WTC11 (cell line): ENCODE data around the gene COPS9. TPM values are rescaled to one million over a fixed set of nuclear protein-coding genes. Genes with fewer than 3 reads are reported as not detected.

Experiments used
- ATAC-seq: fragments of 200-7000 bp; cut with Tn5 transposase; 2 replicates; pipeline ENCODE4 v1.10.0; 2021; ENCODE audit warnings: mild to moderate bottlenecking, moderate library complexity
- CTCF ChIA-PET: fragments of 300-600 bp; sonication (Branson Sonifier 250); formaldehyde crosslinking; loops from one replicate; lab custom pipeline; 2021; ENCODE audit warnings: antibody characterized with exemption; lab: Charles Lee
- POLR2A ChIA-PET: fragments of 350-600 bp; sonication (Branson Sonifier 250); formaldehyde crosslinking; loops from one replicate; lab custom pipeline; 2021; ENCODE audit warnings: antibody characterized with exemption; lab: Charles Lee
- DNase-seq: peaks from one replicate; pipeline ENCODE4 v3.0.0; 2021; ENCODE audit warnings: low spot score
- H3K27ac Mint-ChIP-seq: 2 replicates; pipeline ENCODE4 v1.8.0; 2021; ENCODE audit warnings: mixed read lengths
- H3K27me3 Mint-ChIP-seq: 2 replicates; pipeline ENCODE4 v1.8.0; 2021; ENCODE audit warnings: low read depth, mild to moderate bottlenecking, moderate library complexity, mixed read lengths
- H3K36me3 Mint-ChIP-seq: 2 replicates; pipeline ENCODE4 v1.8.0; 2021; ENCODE audit warnings: mixed read lengths
- H3K4me1 Mint-ChIP-seq: 2 replicates; pipeline ENCODE4 v1.8.0; 2022; ENCODE audit warnings: mixed read lengths
- H3K4me3 Mint-ChIP-seq: 2 replicates; pipeline ENCODE4 v1.8.0; 2021; ENCODE audit warnings: mild to moderate bottlenecking, moderate library complexity, mixed read lengths
- H3K9me3 Mint-ChIP-seq: 2 replicates; pipeline ENCODE4 v1.8.0; 2021; ENCODE audit warnings: mixed read lengths
- CREB1 ChIP-seq: sonication (generic); formaldehyde crosslinking; IDR thresholded peaks from 2 replicates; pipeline ENCODE4 v1.8.0; 2023; ENCODE audit warnings: mild to moderate bottlenecking, missing genetic modification reagents
- EMX1 ChIP-seq: fragments of 250-450 bp; sonication (Bioruptor Pico); IDR thresholded peaks from 2 replicates; pipeline ENCODE4 v1.8.0; 2021; ENCODE audit warnings: mild to moderate bottlenecking
- ESRRA ChIP-seq: sonication (generic); formaldehyde crosslinking; IDR thresholded peaks from 2 replicates; pipeline ENCODE4 v1.8.1; 2022; ENCODE audit warnings: mild to moderate bottlenecking, missing genetic modification reagents, borderline replicate concordance
- ETV6 ChIP-seq: sonication (generic); formaldehyde crosslinking; IDR thresholded peaks from 2 replicates; pipeline ENCODE4 v1.8.1; 2022; ENCODE audit warnings: mild to moderate bottlenecking, missing genetic modification reagents
- FOXK1 ChIP-seq: sonication (generic); formaldehyde crosslinking; IDR thresholded peaks from 2 replicates; pipeline ENCODE4 v1.8.0; 2022; ENCODE audit warnings: mild to moderate bottlenecking, moderate library complexity, missing genetic modification reagents
- FOXP1 ChIP-seq: sonication (generic); formaldehyde crosslinking; IDR thresholded peaks from 2 replicates; pipeline ENCODE4 v1.8.0; 2022; ENCODE audit warnings: missing genetic modification reagents, mild to moderate bottlenecking, moderate library complexity, borderline replicate concordance
- GRHL2 ChIP-seq: fragments of 250-450 bp; sonication (Bioruptor Pico); IDR thresholded peaks from 2 replicates; pipeline ENCODE4 v1.8.0; 2022; ENCODE audit warnings: mild to moderate bottlenecking, moderate library complexity; ENCODE audit not compliant: insufficient replicate concordance, severe bottlenecking
- HMGA2 ChIP-seq: fragments of 250-450 bp; sonication (Bioruptor Pico); IDR thresholded peaks from 2 replicates; pipeline ENCODE4 v1.4.0; 2021; ENCODE audit warnings: mild to moderate bottlenecking, moderate library complexity
- JAZF1 ChIP-seq: fragments of 250-450 bp; sonication (Bioruptor Pico); IDR thresholded peaks from 2 replicates; pipeline ENCODE4 v1.9.0; 2021; ENCODE audit warnings: moderate library complexity, mild to moderate bottlenecking, inconsistent platforms
- JUN ChIP-seq: sonication (generic); formaldehyde crosslinking; IDR thresholded peaks from 2 replicates; pipeline ENCODE4 v1.8.0; 2023; ENCODE audit warnings: mild to moderate bottlenecking, missing genetic modification reagents
- KAT7 ChIP-seq: sonication (generic); formaldehyde crosslinking; IDR thresholded peaks from 2 replicates; pipeline ENCODE4 v1.8.1; 2023; ENCODE audit warnings: missing genetic modification reagents, mild to moderate bottlenecking, borderline replicate concordance
- NFATC4 ChIP-seq: fragments of 250-450 bp; sonication (Bioruptor Pico); IDR thresholded peaks from 2 replicates; pipeline ENCODE4 v1.9.0; 2021; ENCODE audit warnings: mild to moderate bottlenecking
- NFE2L1 ChIP-seq: sonication (generic); formaldehyde crosslinking; IDR thresholded peaks from 2 replicates; pipeline ENCODE4 v1.8.1; 2023; ENCODE audit warnings: missing genetic modification reagents
- NR3C1 ChIP-seq: sonication (generic); formaldehyde crosslinking; conservative IDR thresholded peaks from 2 replicates; pipeline ENCODE4 v1.8.1; 2023; ENCODE audit warnings: low read depth, mild to moderate bottlenecking, missing genetic modification reagents
- PRRX2 ChIP-seq: fragments of 250-450 bp; sonication (Bioruptor Pico); IDR thresholded peaks from 2 replicates; pipeline ENCODE4 v1.8.0; 2021; ENCODE audit warnings: mild to moderate bottlenecking
- SMAD4 ChIP-seq: sonication (generic); formaldehyde crosslinking; IDR thresholded peaks from 2 replicates; pipeline ENCODE4 v1.8.0; 2022; ENCODE audit warnings: mild to moderate bottlenecking, missing genetic modification reagents
- TEAD1 ChIP-seq: sonication (generic); formaldehyde crosslinking; IDR thresholded peaks from 2 replicates; pipeline ENCODE4 v1.8.0; 2022; ENCODE audit warnings: mild to moderate bottlenecking, missing genetic modification reagents
- ZBTB21 ChIP-seq: sonication (generic); formaldehyde crosslinking; IDR thresholded peaks from 2 replicates; pipeline ENCODE4 v1.8.1; 2023; ENCODE audit warnings: mild to moderate bottlenecking, missing genetic modification reagents, borderline replicate concordance
- ZNF219 ChIP-seq: sonication (generic); formaldehyde crosslinking; IDR thresholded peaks from 2 replicates; pipeline ENCODE4 v1.8.0; 2023; ENCODE audit warnings: missing genetic modification reagents, mild to moderate bottlenecking, borderline replicate concordance
- ZNF232 ChIP-seq: sonication (generic); formaldehyde crosslinking; IDR thresholded peaks from 2 replicates; pipeline ENCODE4 v1.8.0; 2022; ENCODE audit warnings: mild to moderate bottlenecking, missing genetic modification reagents
- ZNF317 ChIP-seq: sonication (generic); formaldehyde crosslinking; IDR thresholded peaks from 2 replicates; pipeline ENCODE4 v1.8.1; 2023; ENCODE audit warnings: low read depth, mild to moderate bottlenecking, moderate library complexity, missing genetic modification reagents, borderline replicate concordance
- total RNA-seq: library from RNA; stranded (reverse); gene quantifications from 3 replicates; pipeline ENCODE4 v1.2.3, GENCODE V29; 2021
- TF ChIP-seq, protein P1 (sequence below): fragments of 250-450 bp; sonication (Bioruptor Pico); IDR thresholded peaks from 2 replicates; pipeline ENCODE4 v2.1.2; 2022; ENCODE audit warnings: mild to moderate bottlenecking, moderate library complexity
- TF ChIP-seq, protein P2 (sequence below): fragments of 250-450 bp; sonication (Bioruptor Pico); IDR thresholded peaks from 2 replicates; pipeline ENCODE4 v1.9.0; 2021; ENCODE audit warnings: mild to moderate bottlenecking
- TF ChIP-seq, protein P3 (sequence below): sonication (generic); formaldehyde crosslinking; IDR thresholded peaks from 2 replicates; pipeline ENCODE4 v1.8.1; 2022; ENCODE audit warnings: mild to moderate bottlenecking, missing genetic modification reagents, moderate library complexity, borderline replicate concordance
- TF ChIP-seq, protein P4 (sequence below): sonication (generic); formaldehyde crosslinking; IDR thresholded peaks from 2 replicates; pipeline ENCODE4 v1.8.0; 2022; ENCODE audit warnings: mild to moderate bottlenecking, missing genetic modification reagents
- TF ChIP-seq, protein P5 (sequence below): sonication (generic); formaldehyde crosslinking; IDR thresholded peaks from 2 replicates; pipeline ENCODE4 v1.8.0; 2023; ENCODE audit warnings: mild to moderate bottlenecking, missing genetic modification reagents
- TF ChIP-seq, protein P6 (sequence below): sonication (generic); formaldehyde crosslinking; IDR thresholded peaks from 2 replicates; pipeline ENCODE4 v1.8.0; 2022; ENCODE audit warnings: missing genetic modification reagents

Gene COPS9
- total RNA-seq, 1 experiment from 2014 or later = 142 TPM

DNA sequence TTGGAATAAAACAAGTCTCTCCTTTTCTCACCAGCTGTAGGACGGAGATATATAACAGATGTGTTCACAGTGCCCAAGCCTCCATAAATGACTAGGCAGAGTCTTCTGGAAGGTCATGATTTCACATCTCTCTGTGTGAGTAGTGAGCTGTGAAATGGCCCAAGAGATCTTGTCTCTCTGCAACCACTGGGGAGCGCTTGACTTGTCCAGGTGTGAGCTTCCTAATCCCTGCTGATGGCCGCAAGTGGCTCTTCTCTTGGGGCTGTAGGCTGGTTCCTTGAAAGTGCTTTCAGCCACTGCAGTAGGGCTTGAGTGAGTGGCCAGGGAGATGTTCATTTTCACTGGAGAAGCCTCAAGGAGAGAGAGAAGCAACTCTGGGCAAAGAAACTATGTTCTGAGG is 42.5 kb upstream of the COPS9 start (continued):
- TF ChIP-seq, protein P1, sequence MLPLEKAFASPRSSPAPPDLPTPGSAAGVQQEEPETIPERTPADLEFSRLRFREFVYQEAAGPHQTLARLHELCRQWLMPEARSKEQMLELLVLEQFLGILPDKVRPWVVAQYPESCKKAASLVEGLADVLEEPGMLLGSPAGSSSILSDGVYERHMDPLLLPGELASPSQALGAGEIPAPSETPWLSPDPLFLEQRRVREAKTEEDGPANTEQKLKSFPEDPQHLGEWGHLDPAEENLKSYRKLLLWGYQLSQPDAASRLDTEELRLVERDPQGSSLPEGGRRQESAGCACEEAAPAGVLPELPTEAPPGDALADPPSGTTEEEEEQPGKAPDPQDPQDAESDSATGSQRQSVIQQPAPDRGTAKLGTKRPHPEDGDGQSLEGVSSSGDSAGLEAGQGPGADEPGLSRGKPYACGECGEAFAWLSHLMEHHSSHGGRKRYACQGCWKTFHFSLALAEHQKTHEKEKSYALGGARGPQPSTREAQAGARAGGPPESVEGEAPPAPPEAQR = no peak
- TF ChIP-seq EMX1 (no peak), ZNF232 (no peak), ZNF317 (no peak), NR3C1 (CRISPR knock-in tag) (no peak), FOXP1 (CRISPR knock-in tag) (no peak), HMGA2 (CRISPR knock-in tag) (no peak), TEAD1 (CRISPR knock-in tag) (no peak)
- TF ChIP-seq, protein P2, sequence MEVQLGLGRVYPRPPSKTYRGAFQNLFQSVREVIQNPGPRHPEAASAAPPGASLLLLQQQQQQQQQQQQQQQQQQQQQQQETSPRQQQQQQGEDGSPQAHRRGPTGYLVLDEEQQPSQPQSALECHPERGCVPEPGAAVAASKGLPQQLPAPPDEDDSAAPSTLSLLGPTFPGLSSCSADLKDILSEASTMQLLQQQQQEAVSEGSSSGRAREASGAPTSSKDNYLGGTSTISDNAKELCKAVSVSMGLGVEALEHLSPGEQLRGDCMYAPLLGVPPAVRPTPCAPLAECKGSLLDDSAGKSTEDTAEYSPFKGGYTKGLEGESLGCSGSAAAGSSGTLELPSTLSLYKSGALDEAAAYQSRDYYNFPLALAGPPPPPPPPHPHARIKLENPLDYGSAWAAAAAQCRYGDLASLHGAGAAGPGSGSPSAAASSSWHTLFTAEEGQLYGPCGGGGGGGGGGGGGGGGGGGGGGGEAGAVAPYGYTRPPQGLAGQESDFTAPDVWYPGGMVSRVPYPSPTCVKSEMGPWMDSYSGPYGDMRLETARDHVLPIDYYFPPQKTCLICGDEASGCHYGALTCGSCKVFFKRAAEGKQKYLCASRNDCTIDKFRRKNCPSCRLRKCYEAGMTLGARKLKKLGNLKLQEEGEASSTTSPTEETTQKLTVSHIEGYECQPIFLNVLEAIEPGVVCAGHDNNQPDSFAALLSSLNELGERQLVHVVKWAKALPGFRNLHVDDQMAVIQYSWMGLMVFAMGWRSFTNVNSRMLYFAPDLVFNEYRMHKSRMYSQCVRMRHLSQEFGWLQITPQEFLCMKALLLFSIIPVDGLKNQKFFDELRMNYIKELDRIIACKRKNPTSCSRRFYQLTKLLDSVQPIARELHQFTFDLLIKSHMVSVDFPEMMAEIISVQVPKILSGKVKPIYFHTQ (CRISPR knock-in tag) = no peak

DNA sequence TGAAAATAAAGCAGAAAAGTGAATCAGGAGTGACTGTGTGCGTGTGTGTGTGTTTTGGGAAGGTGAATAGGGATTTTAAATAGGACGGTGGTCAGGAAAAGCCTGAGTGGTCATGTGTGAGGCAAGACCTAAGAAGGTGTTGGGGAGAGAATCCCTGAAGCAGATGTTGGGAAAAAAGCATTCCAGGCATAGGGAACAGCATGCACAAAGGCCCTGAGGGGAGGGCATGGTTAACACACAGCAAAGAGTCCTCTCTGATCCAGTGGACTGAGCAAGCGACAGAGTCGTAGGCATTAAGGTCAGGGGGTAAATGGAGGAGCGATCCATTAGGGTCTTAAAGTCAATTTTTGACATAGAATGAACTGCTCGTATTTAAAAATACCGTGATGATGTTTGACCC is 38.4 kb upstream of the COPS9 start:
- DNase-seq = no peak
- Mint-ChIP-seq H3K27me3 (no peaks in the 10 kb centered on the region), H3K4me3 (no peak overlapping the region), H3K4me1 (no peaks in the 10 kb centered on the region), H3K36me3 (no peaks in the 10 kb centered on the region), H3K27ac (no peak overlapping the region), H3K9me3 (peaks cover 13% of the 10 kb centered on the region)
- ATAC-seq = no peak
- POLR2A ChIA-PET = no interaction called here
- TF ChIP-seq FOXK1 (CRISPR knock-in tag) (no peak), JAZF1 (no peak), NR3C1 (CRISPR knock-in tag) (no peak), GRHL2 (CRISPR knock-in tag) (no peak), ZBTB21 (no peak), SMAD4 (no peak), NFE2L1 (CRISPR knock-in tag) (no peak), ZNF219 (no peak), JUN (CRISPR knock-in tag) (no peak), NFATC4 (CRISPR knock-in tag) (no peak), ESRRA (CRISPR knock-in tag) (no peak), KAT7 (CRISPR knock-in tag) (no peak), CREB1 (CRISPR knock-in tag) (no peak), ETV6 (CRISPR knock-in tag) (no peak), PRRX2 (no peak)
- TF ChIP-seq, protein P3, sequence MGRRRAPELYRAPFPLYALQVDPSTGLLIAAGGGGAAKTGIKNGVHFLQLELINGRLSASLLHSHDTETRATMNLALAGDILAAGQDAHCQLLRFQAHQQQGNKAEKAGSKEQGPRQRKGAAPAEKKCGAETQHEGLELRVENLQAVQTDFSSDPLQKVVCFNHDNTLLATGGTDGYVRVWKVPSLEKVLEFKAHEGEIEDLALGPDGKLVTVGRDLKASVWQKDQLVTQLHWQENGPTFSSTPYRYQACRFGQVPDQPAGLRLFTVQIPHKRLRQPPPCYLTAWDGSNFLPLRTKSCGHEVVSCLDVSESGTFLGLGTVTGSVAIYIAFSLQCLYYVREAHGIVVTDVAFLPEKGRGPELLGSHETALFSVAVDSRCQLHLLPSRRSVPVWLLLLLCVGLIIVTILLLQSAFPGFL (CRISPR knock-in tag) = no peak
- TF ChIP-seq, protein P4, sequence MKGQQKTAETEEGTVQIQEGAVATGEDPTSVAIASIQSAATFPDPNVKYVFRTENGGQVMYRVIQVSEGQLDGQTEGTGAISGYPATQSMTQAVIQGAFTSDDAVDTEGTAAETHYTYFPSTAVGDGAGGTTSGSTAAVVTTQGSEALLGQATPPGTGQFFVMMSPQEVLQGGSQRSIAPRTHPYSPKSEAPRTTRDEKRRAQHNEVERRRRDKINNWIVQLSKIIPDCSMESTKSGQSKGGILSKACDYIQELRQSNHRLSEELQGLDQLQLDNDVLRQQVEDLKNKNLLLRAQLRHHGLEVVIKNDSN (CRISPR knock-in tag) = no peak
- TF ChIP-seq, protein P5, sequence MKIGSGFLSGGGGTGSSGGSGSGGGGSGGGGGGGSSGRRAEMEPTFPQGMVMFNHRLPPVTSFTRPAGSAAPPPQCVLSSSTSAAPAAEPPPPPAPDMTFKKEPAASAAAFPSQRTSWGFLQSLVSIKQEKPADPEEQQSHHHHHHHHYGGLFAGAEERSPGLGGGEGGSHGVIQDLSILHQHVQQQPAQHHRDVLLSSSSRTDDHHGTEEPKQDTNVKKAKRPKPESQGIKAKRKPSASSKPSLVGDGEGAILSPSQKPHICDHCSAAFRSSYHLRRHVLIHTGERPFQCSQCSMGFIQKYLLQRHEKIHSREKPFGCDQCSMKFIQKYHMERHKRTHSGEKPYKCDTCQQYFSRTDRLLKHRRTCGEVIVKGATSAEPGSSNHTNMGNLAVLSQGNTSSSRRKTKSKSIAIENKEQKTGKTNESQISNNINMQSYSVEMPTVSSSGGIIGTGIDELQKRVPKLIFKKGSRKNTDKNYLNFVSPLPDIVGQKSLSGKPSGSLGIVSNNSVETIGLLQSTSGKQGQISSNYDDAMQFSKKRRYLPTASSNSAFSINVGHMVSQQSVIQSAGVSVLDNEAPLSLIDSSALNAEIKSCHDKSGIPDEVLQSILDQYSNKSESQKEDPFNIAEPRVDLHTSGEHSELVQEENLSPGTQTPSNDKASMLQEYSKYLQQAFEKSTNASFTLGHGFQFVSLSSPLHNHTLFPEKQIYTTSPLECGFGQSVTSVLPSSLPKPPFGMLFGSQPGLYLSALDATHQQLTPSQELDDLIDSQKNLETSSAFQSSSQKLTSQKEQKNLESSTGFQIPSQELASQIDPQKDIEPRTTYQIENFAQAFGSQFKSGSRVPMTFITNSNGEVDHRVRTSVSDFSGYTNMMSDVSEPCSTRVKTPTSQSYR = no peak
- TF ChIP-seq, protein P6, sequence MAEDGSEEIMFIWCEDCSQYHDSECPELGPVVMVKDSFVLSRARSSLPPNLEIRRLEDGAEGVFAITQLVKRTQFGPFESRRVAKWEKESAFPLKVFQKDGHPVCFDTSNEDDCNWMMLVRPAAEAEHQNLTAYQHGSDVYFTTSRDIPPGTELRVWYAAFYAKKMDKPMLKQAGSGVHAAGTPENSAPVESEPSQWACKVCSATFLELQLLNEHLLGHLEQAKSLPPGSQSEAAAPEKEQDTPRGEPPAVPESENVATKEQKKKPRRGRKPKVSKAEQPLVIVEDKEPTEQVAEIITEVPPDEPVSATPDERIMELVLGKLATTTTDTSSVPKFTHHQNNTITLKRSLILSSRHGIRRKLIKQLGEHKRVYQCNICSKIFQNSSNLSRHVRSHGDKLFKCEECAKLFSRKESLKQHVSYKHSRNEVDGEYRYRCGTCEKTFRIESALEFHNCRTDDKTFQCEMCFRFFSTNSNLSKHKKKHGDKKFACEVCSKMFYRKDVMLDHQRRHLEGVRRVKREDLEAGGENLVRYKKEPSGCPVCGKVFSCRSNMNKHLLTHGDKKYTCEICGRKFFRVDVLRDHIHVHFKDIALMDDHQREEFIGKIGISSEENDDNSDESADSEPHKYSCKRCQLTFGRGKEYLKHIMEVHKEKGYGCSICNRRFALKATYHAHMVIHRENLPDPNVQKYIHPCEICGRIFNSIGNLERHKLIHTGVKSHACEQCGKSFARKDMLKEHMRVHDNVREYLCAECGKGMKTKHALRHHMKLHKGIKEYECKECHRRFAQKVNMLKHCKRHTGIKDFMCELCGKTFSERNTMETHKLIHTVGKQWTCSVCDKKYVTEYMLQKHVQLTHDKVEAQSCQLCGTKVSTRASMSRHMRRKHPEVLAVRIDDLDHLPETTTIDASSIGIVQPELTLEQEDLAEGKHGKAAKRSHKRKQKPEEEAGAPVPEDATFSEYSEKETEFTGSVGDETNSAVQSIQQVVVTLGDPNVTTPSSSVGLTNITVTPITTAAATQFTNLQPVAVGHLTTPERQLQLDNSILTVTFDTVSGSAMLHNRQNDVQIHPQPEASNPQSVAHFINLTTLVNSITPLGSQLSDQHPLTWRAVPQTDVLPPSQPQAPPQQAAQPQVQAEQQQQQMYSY (CRISPR knock-in tag) = no peak
- CTCF ChIA-PET = no interaction called here
